RWPE1 (cell line): ENCODE measurements around the gene TOM1L1.

Experiments
- CTCF ChIA-PET: fragments of 350-600 bp; sonication (Branson Sonifier 250); formaldehyde crosslinking; extraction: SDS; loops from one replicate; lab custom pipeline; 2021; lab: Yijun Ruan, JAX
- POLR2A ChIA-PET: fragments of 400-600 bp; formaldehyde crosslinking; extraction: SDS; loops from one replicate; lab custom pipeline; 2020; ENCODE audit warnings: antibody characterized with exemption; ENCODE audit not compliant: low non-redundant PET; lab: Yijun Ruan, JAX
- DNase-seq: peaks from one replicate; pipeline ENCODE4 v3.0.0; 2012; ENCODE audit warnings: low spot score
- H3K27ac ChIP-seq: fragments of 450-650 bp; 2 replicates; pipeline ENCODE4 v1.5.1; 2017
- CTCF ChIP-seq: fragments of 450-650 bp; conservative IDR thresholded peaks from 2 replicates; pipeline ENCODE4 v1.5.1; 2017; ENCODE audit warnings: low read depth, mild to moderate bottlenecking

TOM1L1 gene

GRCh38 chr17:54968262-54968987 is 67.8 kb downstream of the TOM1L1 start, which contains the start of the genes COX11 and STXBP4:
COX11 (minus strand) TSS chr17:54968654; CDS start chr17:54968646, 8 bp downstream.
STXBP4 (plus strand) TSS chr17:54968765; CDS start chr17:54986220, 17,455 bp downstream.
- H3K27ac ChIP-seq = peak within 1 kb of the TSS; percentile 89
- DNase-seq = peak; percentile 94
- CTCF ChIA-PET = interaction anchor here (0.6 kb wide), 1 partner anchor 102 kb away, joined by 3 read pairs; no protein-coding TSS in a partner anchor
- POLR2A ChIA-PET = no interaction called here
- peak; percentile 72 for TF ChIP-seq CTCF

GRCh38 chr17:54968988-54969332 is 68.3 kb downstream of the TOM1L1 start:
- peak; percentile 11 for DNase-seq
- peak overlapping the region; percentile 89 for H3K27ac ChIP-seq
- ChIA-PET CTCF (no interaction called here), POLR2A (no interaction called here)
- no peak for TF ChIP-seq CTCF

GRCh38 chr17:54969658-54970572 is 69.3 kb downstream of the TOM1L1 start:
- DNase-seq = no peak
- H3K27ac ChIP-seq = no peak overlapping the region
- TF ChIP-seq CTCF = no peak
- ChIA-PET POLR2A (no interaction called here), CTCF (interaction anchor here (0.5 to 0.6 kb wide), 2 partner anchors 26 to 57 kb away, joined by 3 to 4 read pairs; no protein-coding TSS in a partner anchor)

GRCh38 chr17:54971147-54971546 is 70.5 kb downstream of the TOM1L1 start:
- no peak for TF ChIP-seq CTCF
- DNase-seq = no peak
- H3K27ac ChIP-seq = no peak overlapping the region
- ChIA-PET CTCF (interaction anchor here (0.6 kb wide), 1 partner anchor 13 kb away, joined by 3 read pairs; no protein-coding TSS in a partner anchor), POLR2A (interaction anchor here (0.6 kb wide), 1 partner anchor 514 kb away, joined by 3 read pairs; no protein-coding TSS in a partner anchor)

GRCh38 chr17:54971901-54972300 is 71.2 kb downstream of the TOM1L1 start:
- CTCF ChIA-PET = no interaction called here
- POLR2A ChIA-PET = no interaction called here
- TF ChIP-seq CTCF = no peak
- no peak overlapping the region for H3K27ac ChIP-seq
- no peak for DNase-seq
